ENCODE results near the gene TRPM3. TPM values are rescaled to one million over a fixed set of nuclear protein-coding genes. Genes with fewer than 3 reads are reported as not detected.

TRPM3 gene
- total RNA-seq, 1 experiment from 2014 or later: not detected

GRCh38 chr9:70760228-70760627 lies 361.2 kb downstream of the TRPM3 start:
- Histone ChIP-seq H3K27me3 (ENCODE audit: low read length) (no peaks in the 10 kb centered on the region), H3K9ac (ENCODE audit: low read length) (no peak overlapping the region), H3K4me2 (ENCODE audit: low read length) (no peak overlapping the region), H3K36me3 (ENCODE audit: low read depth, low read length) (no peaks in the 10 kb centered on the region), H2AFZ (ENCODE audit: low read length) (no peak overlapping the region), H3K9me2 (replicated peaks; ENCODE audit: low read length) (no peaks in the 10 kb centered on the region), H3K27ac (ENCODE audit: low read length) (no peak overlapping the region), H4K20me1 (ENCODE audit: low read length) (no peaks in the 10 kb centered on the region), H3K79me2 (ENCODE audit: low read length) (no peaks in the 10 kb centered on the region), H3K9me3 (ENCODE audit: low read length) (no peaks in the 10 kb centered on the region), H3K4me3 (ENCODE audit: low read length) (no peak overlapping the region), H3K4me1 (ENCODE audit: insufficient read depth, low read length) (no peaks in the 10 kb centered on the region), H3F3A (ENCODE audit: low read length, unreplicated experiment) (no peaks in the 10 kb centered on the region)
- ChIA-PET CTCF (no interaction called here), POLR2A (ENCODE audit: unreplicated experiment) (no interaction called here)
- ATAC-seq (no peak), DNase-seq (no peak)
- no TSS peak for BruUV-seq (replicated peaks)
- intact Hi-C loops (cut with micrococcal nuclease): no loop called here
- TF ChIP-seq EZH2 (IDR thresholded peaks at IDR 0.05; ENCODE audit: low read length, unreplicated experiment) (no peak), CTCF (conservative IDR thresholded peaks at IDR 0.05; ENCODE audit: low read depth, low read length) (no peak), EZH2phosphoT487 (IDR thresholded peaks at IDR 0.05; ENCODE audit: borderline replicate concordance, low read length) (no peak)

- DNase-seq (no peak), ATAC-seq (no peak)
- no peaks in the 10 kb centered on the region for H3K36me3 ChIP-seq (ENCODE audit: low read depth, low read length)
- intact Hi-C loops (cut with micrococcal nuclease): no loop called here
- no peak overlapping the region for H2AFZ ChIP-seq (ENCODE audit: low read length)
- BruUV-seq (replicated peaks): no TSS peak
- H3K4me1 ChIP-seq (ENCODE audit: insufficient read depth, low read length): no peaks in the 10 kb centered on the region
- TF ChIP-seq CTCF (conservative IDR thresholded peaks at IDR 0.05; ENCODE audit: low read depth, low read length) (no peak), EZH2phosphoT487 (IDR thresholded peaks at IDR 0.05; ENCODE audit: borderline replicate concordance, low read length) (no peak), EZH2 (IDR thresholded peaks at IDR 0.05; ENCODE audit: low read length, unreplicated experiment) (no peak)
- H3K9me2 ChIP-seq (replicated peaks; ENCODE audit: low read length): no peaks in the 10 kb centered on the region
- ChIA-PET CTCF (no interaction called here), POLR2A (ENCODE audit: unreplicated experiment) (no interaction called here)
- H3K9ac ChIP-seq (ENCODE audit: low read length): no peak overlapping the region
- H3K4me3 ChIP-seq (ENCODE audit: low read length): no peak overlapping the region
- no peaks in the 10 kb centered on the region for H3K27me3 ChIP-seq (ENCODE audit: low read length)
- H4K20me1 ChIP-seq (ENCODE audit: low read length): no peaks in the 10 kb centered on the region
- no peak overlapping the region for H3K27ac ChIP-seq (ENCODE audit: low read length)
- H3K9me3 ChIP-seq (ENCODE audit: low read length): no peaks in the 10 kb centered on the region
- no peaks in the 10 kb centered on the region for H3K79me2 ChIP-seq (ENCODE audit: low read length)
- no peaks in the 10 kb centered on the region for H3F3A ChIP-seq (ENCODE audit: low read length, unreplicated experiment)
- H3K4me2 ChIP-seq (ENCODE audit: low read length): no peak overlapping the region
These were observed 368.1 kb downstream of the TRPM3 start for GRCh38 chr9:70753311-70753710.

- Histone ChIP-seq H3K9me2 (replicated peaks; ENCODE audit: low read length) (no peaks in the 10 kb centered on the region), H3K4me1 (ENCODE audit: insufficient read depth, low read length) (no peaks in the 10 kb centered on the region), H3K27me3 (ENCODE audit: low read length) (no peaks in the 10 kb centered on the region), H3K4me3 (ENCODE audit: low read length) (no peak overlapping the region), H3K9ac (ENCODE audit: low read length) (no peak overlapping the region), H3K9me3 (ENCODE audit: low read length) (no peaks in the 10 kb centered on the region), H3K36me3 (ENCODE audit: low read depth, low read length) (no peaks in the 10 kb centered on the region), H3K79me2 (ENCODE audit: low read length) (no peaks in the 10 kb centered on the region), H3K27ac (ENCODE audit: low read length) (no peak overlapping the region), H3F3A (ENCODE audit: low read length, unreplicated experiment) (no peaks in the 10 kb centered on the region), H3K4me2 (ENCODE audit: low read length) (no peak overlapping the region), H2AFZ (ENCODE audit: low read length) (no peak overlapping the region), H4K20me1 (ENCODE audit: low read length) (no peaks in the 10 kb centered on the region)
- DNase-seq: no peak
- no TSS peak for BruUV-seq (replicated peaks)
- intact Hi-C loops (cut with micrococcal nuclease): no loop called here
- no peak for TF ChIP-seq EZH2phosphoT487 (IDR thresholded peaks at IDR 0.05; ENCODE audit: borderline replicate concordance, low read length)
- TF ChIP-seq CTCF (conservative IDR thresholded peaks at IDR 0.05; ENCODE audit: low read depth, low read length): no peak
- TF ChIP-seq EZH2 (IDR thresholded peaks at IDR 0.05; ENCODE audit: low read length, unreplicated experiment): no peak
- CTCF ChIA-PET: no interaction called here
- no peak for ATAC-seq
- POLR2A ChIA-PET (ENCODE audit: unreplicated experiment): no interaction called here
These were observed 372.4 kb downstream of the TRPM3 start for GRCh38 chr9:70749066-70749465.

All from PC-3 (cell line).